ENCODE data around the gene SCN5A. TPM values are rescaled to one million over a fixed set of nuclear protein-coding genes. Genes with fewer than 3 reads are reported as not detected.

The SCN5A gene
- total and polyA plus RNA-seq, 4 donors: 0.01 to 0.14 TPM; not detected in 2

GRCh38 chr3:38634111-38634510 lies 15.4 kb downstream of the SCN5A start:
- WGBS: 58% methylated on average over 11 of the region's 11 CpGs
- TF ChIP-seq FOXA1 (IDR thresholded peaks at IDR 0.05): no peak
- TF ChIP-seq NR2F2 (IDR thresholded peaks at IDR 0.05): no peak
- TF ChIP-seq CTCF (IDR thresholded peaks at IDR 0.05; ENCODE audit: low read depth, low read length, missing input control): no peak
- TF ChIP-seq REST (IDR thresholded peaks at IDR 0.05): no peak
- no peak for TF ChIP-seq SP1 (IDR thresholded peaks at IDR 0.05)
- TF ChIP-seq FOXA2 (IDR thresholded peaks at IDR 0.05): no peak
- TF ChIP-seq HNF4G (IDR thresholded peaks at IDR 0.05): no peak
- no peak for TF ChIP-seq RXRA (IDR thresholded peaks at IDR 0.05)
- no peak for TF ChIP-seq MAX (IDR thresholded peaks at IDR 0.05)
- no peak for TF ChIP-seq JUND (IDR thresholded peaks at IDR 0.05)
- no peak for TF ChIP-seq ATF3 (IDR thresholded peaks at IDR 0.05)
- TF ChIP-seq ZBTB33 (IDR thresholded peaks at IDR 0.05): no peak
- TF ChIP-seq TAF1 (conservative IDR thresholded peaks at IDR 0.05): no peak
- no peak for TF ChIP-seq HNF4A (conservative IDR thresholded peaks at IDR 0.05)
- no peak for TF ChIP-seq YY1 (IDR thresholded peaks at IDR 0.05)
- no peak for TF ChIP-seq GABPA (IDR thresholded peaks at IDR 0.05 in 1 of 2, conservative IDR thresholded peaks at IDR 0.05 in 1 of 2)
- TF ChIP-seq EGR1 (IDR thresholded peaks at IDR 0.05; ENCODE audit: low read depth in 2 of 2): no peak
- TF ChIP-seq RAD21 (IDR thresholded peaks at IDR 0.05): no peak
- Histone ChIP-seq H3K9me3 (ENCODE audit: control insufficient read depth in 4 of 4, low read length in 3 of 4) (peaks cover 0 to 3% (median 0%) of the 10 kb centered on the region in 4 donors), H3K9ac (ENCODE audit: low read depth in 1 of 2, low read length in 2 of 2) (no peak overlapping the region), H3K4me3 (ENCODE audit: low read depth in 1 of 3, low read length in 3 of 3) (no peak overlapping the region), H3K4me1 (ENCODE audit: control insufficient read depth in 4 of 4, insufficient read depth in 4 of 4, low read length in 3 of 4) (no peaks in the 10 kb centered on the region), H3K27me3 (ENCODE audit: control insufficient read depth in 4 of 4, insufficient read depth in 4 of 4, low read length in 3 of 4) (peaks cover 0 to 3% (median 0%) of the 10 kb centered on the region in 4 donors), H3K27ac (ENCODE audit: low read depth in 1 of 2, low read length in 2 of 2) (no peak overlapping the region), H3K36me3 (ENCODE audit: control insufficient read depth in 4 of 4, insufficient read depth in 3 of 4, low read depth in 1 of 4, low read length in 3 of 4) (no peaks in the 10 kb centered on the region)
- no peak for DNase-seq (ENCODE audit: low spot score)

All from liver (tissue), 9 donors.